G401 (cell line): ENCODE data around the gene CREBBP. TPM values are rescaled to one million over a fixed set of nuclear protein-coding genes. Genes with fewer than 3 reads are reported as not detected.
"Not testable (repeated sequence)": the region's sequence is repeated elsewhere in the genome, so short reads cannot be mapped to it uniquely, and the experiment has no call there.

Experiments
- DNase-seq: peaks from one replicate; pipeline ENCODE4 v3.0.0-alpha.2; 2015; ENCODE audit warnings: low spot score
- in situ Hi-C: cut with HindIII; loops from 2 replicates; pipeline ENCODE4 v1.10.0; 2016; ENCODE audit warnings: low sequenced_read_pairs, mixed read lengths
- total RNA-seq: library from RNA; depleted of rRNA; stranded (reverse); fragments of >200 nt; shearing (Covaris generic); gene quantifications from 2 replicates; pipeline ENCODE4 v1.2.3, GENCODE V29; 2014; rRNA removed

CREBBP gene
- 6.2 and 8.6 TPM in 2 replicates for total RNA-seq

DNA sequence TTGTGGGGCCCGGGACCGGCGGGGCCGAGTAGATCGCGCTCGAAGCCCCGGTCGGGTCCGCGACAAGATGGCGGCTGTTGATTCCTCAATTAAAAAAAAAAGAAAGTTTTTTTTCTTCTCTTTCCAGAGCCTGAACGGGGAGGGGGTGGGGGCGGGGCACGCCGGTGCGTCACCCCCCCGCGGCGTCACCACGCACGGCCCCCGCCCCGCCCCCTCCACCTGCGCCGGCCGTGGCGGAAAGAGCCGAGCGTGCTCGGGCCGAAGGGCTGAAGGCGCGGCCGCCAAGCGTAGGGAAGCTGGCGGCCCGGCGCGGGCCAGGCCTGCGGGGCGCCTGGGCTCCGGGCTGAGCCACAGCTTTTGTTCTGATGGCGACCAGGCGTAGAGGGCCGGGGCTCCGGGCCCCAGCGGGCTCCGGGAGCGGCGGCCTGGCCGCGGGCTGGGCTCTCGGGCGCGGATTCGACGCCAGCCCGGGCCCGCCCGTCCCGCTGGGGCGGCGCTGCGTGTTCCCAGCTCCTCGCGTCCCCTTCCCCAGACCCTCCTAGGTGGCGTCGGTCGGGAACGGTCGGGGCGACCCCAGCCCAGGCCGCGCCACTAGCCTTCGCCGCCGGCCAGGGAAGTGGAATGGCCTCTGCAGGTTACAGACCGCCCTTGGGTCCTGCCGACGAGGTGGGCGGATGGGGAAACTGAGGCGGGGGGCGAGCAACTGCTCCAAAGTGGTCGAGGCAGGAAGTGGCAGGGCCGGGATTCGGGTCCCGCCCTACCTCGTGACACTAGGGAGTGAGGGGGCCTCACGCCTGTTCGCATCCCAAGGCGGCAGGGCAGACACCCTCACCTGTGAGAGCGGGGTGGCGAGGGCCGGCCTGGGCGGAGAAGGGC is at the start of gene CREBBP:
Gene CREBBP, minus strand, starts transcription at position 91 of the 876 bp plus-strand sequence. CDS start 797 bp downstream, outside the sequence.
- in situ Hi-C loops: no loop called here
- DNase-seq: peak; percentile 87

DNA sequence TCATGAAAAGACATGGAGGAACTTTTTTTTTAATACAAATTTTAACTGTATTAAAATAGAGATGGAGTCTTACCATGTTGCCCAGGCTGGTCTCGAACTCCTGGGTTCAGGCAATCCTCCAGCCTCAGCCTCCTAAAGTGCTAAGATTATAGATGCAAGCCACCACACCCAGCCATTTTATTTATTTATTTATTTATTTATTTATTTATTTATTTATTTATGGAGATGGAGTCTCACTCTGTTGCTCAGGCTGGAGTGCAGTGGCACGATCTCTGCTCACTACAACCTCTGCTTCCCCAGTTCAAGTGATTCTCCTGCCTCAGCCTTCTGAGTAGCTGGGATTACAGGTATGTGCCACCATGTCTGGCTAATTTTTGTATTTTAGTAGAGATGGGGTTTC is 46.6 kb upstream of the CREBBP start:
- in situ Hi-C loops, DNase-seq: not testable (repeated sequence)

DNA sequence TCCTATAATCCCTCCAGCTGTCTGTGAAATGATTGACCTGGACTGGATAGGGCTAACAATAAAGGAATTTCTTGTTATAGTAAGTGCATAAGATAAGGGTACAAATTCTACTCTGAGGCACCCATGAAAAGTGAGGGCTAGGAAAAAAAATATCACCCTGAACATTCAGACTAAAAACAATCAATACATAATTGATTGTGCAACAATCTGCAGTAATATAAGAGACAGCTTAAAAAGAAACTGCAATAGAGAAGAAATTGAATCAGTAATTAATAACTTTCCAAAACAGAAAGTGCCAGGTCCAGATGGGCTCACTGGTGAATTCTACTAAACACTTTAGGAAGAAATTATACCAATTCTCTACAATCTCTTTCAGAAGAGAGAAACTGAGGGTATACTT is 44.2 kb upstream of the CREBBP start:
- DNase-seq: no peak
- in situ Hi-C loops: no loop called here

DNA sequence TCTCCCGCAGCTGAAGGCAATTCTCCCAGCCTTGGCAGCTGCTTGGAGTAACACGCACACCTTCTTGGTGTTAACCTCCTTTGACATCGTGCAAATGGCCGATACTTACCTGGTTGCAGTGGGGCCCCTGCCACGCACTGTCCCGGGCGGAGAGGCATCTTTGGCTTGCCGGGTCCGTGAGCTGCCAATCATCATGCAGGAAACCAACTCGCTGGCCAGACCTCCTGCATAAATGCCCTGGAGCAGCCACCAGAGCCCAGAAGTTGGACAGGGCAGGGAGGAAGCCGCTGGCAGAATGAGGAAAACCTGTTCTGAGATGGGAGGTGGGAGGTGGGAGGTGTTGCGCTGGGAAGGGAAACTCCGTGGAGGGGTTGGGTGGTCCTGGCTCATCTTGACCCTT is 41.7 kb upstream of the CREBBP start:
- DNase-seq: no peak
- in situ Hi-C loops: no loop called here

DNA sequence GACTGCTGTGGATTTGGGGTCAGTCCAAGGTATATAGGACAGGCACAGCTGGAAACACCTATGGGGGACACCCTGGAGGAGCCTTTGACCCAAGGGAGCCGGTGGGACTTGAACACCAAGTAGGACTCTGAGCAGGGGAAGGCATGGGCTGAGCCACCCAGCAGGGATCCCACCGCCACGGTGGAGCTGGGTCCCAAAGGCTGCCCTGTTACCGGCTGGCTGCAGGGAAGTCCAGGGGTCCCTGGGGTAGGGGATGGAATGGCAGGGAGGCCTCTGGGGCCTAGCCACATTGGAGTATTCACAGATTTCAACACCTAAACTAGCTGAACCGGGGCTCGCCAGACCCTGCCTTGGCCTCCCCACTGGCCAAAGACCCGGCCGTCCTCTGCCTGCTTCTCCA is 39.7 kb upstream of the CREBBP start:
- in situ Hi-C loops: no loop called here
- DNase-seq: no peak

DNA sequence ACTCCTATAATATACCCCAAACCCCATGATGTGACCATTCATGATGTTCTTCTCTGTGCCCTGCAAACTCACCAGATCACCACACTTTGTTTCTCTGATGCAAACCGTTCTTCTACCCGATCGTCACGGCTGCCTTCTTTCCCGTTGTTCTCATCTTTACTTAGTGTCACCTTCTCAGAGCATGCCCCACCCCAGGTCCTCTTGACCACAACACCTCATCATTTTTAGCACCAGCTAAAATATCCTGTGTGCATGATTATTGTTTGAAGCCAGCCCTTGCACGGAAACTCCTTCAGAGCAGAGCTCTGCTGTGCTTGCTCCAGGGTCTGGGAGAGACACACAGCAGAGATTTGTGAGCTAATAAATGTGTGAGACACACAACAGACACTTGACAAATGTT is 38.9 kb upstream of the CREBBP start:
- DNase-seq: no peak
- in situ Hi-C loops: no loop called here

DNA sequence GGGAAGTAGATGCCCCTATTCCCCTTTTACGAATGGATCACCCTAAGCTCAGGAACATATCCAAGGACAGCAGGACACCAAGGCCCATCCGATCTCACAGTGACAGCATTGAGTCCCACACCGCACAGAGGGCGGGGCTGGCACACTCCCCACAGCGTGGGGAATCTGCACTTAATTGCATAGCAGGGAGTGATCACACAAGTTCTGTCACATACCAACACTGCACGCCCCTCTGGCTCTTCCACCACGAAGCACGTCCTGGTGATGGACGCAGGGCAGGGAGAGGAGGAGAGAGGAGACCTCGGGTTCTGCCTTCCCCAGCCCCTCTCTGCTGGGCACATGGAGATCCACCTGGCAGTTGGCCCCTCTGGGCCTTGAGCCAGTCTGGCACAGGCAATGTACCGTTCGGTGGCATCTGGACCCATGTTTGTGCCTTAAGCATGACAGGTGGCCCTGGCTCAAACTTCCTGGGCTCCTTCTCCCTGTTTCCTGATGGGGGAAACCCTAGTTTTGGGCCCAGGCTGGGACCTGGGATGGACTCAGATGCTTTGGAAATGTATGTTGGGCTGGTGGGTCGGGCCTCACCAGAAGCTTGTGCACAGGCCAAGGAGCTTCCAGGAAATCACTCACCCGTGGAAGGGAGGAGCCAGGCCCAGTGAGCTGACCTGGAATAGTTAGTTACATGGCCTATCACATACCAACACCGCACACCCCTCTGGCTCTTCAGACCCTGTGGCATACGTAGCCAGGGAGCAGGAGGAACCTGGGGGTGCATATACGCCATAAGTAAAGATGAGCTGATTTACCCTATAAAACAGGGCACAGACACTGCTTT is 35.1 kb upstream of the CREBBP start:
- DNase-seq: no peak
- in situ Hi-C loops: no loop called here

DNA sequence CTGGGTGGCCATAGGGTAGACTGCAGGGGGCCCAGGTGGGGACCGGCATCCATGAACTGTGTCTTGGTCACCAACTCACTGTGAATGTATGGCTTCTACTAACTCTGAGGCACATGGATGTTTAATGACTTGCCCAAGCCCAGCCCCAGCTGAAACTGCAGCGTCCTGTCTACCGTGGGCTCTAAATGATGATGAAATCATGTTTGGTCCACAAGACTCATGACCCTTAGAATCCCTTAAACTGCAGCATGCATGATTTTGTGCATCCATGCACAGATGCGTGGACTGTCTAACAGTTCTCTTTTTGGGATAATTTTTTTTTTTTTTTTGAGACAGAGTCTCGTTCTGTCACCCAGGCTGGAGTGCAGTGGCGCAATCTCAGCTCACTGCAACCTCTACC is 32.4 kb upstream of the CREBBP start:
- no peak for DNase-seq
- in situ Hi-C loops: no loop called here

DNA sequence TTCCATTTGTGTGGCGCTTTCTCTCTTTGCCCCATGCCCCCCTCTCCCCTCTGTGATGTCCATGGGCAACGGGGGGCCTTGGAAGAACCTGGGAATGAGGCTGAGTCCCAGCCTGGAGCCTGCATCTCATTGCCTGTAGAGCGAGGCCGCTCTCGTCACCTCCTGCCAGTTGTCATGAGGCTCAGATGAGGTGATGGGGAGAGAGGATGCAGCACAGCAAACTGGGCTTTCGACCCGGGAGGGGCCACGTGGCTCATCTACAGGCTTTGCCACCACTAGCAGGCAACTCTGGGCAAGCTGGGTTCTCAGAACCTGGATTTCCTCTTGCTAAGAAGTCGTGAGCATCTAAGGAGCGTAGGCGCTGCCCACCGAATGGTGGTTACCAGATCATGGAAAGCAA is 31.9 kb upstream of the CREBBP start:
- no peak for DNase-seq
- in situ Hi-C loops: no loop called here

DNA sequence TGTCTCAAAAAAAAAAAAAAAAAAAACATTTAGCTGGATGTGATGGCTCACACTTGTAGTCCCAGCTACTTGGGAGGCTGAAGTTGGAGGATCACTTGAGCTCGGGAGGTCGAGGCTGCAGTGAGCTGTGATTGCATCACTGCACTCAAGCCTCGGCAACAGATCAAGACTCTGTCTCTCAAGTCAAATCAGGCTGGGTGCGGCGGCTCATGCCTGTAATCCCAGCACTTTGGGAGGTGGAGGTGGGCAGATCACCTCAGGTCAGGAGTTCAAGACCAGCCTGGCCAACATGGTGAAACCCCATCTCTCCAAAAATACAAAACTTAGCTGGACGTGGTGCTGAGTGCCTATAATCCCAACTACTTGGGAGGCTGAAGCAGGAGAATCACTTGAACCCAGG is 31.2 kb upstream of the CREBBP start:
- DNase-seq, in situ Hi-C loops: not testable (repeated sequence)

DNA sequence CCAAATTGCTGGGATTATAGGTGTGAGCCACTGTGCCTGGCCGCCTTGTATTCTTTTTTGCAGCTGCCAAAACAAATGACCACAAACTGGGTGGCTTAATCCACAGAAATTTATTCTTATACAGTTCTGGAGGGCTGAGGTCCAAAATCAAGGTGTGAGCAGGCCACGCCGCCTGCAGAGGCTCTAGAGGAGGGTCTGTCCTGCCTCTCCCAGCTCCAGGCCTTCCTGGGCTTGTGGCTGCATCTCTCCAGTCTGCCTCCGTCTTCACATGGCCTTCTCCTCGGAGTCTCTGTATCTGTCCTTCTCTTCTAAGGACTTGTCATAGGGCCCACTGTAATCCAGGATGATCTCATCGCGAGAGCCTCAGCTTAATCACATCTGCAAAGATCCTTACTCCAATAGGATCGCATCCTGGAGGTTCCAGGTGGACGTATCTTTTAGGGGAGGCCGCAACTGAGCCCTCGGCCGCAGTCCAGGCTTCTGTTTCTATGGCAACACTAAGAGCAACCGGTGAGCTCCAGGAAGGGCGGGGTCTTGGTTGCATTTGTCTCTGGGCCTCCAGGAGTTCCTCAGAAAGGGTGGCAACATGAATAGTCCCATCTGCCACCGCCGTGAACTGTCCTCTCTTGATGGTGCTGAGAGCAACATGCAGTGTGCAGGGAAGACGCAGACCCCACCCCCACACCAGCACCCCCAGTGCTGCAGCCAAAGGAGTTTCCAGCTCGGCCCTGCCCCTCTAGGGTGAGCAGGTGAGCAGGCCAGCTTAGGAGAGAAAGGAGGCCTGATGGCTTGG is 29.5 kb upstream of the CREBBP start:
- no peak for DNase-seq

DNA sequence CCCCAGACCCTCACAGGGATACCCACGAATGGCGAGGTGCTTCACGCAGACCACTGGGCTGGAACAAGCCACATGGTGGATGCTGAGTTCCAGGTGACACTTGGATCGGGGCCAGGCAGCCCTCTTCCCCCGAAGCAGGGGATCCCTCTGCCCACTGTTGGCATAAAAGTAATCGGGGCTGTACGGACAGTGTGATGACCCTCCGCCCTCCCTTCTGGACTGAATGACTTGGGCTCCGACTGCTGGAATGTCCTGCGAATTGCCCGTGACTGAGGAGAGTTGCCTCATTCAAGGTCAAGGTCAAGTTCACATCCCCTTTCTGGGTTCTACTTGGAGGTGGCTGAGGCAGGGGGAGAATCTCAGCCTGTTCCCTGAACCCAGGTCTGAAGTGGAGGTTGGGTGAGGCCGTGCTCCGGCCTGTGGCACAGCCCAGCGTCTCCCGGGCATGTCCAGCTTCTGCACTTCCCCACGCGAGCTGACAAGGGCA is 28.5 kb upstream of the CREBBP start:
- in situ Hi-C loops: no loop called here

More for the DNA sequence above, 29.5 kb upstream of the CREBBP start:
- in situ Hi-C loops: no loop called here

DNA sequence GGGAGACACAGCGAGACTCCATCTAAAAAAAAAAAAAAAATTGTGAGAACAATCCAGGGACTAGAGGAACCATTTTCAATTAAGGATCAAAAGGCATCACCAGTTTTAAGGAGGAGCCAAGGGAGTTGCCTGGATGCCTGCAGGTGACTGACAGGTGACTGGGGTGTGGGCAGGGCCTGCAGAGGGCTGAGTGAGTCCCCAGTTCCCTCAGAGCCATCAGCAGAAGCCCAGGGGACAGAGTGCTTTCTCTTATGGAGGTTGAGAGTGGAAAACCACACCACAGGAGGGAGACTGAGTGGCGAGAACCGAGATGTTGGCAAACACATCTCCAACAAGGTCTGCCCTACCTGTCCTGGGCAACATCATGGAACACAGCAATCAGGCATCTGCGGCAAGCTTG is 27.1 kb upstream of the CREBBP start:
- in situ Hi-C loops: no loop called here
- DNase-seq: no peak

More for the DNA sequence above, 28.5 kb upstream of the CREBBP start:
- no peak for DNase-seq

DNA sequence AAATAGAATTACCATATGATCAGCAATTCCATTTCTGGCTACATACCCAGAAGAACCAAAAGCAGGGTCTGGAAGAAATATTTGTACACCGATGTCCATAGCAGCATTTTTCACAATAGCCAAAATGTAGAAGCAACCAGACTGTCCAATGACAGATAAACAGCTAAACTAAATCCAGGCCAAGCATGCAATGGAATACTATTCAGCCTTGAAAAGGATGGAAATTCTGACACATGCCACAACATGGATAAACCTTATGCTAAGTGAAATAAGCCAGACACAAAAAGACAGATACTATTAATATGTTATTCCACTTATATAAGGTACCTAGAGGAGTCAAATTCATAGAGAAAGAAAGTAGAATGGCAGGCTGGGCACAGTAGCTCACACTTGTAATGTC is 25.9 kb upstream of the CREBBP start:
- in situ Hi-C loops: no loop called here
- no peak for DNase-seq

DNA sequence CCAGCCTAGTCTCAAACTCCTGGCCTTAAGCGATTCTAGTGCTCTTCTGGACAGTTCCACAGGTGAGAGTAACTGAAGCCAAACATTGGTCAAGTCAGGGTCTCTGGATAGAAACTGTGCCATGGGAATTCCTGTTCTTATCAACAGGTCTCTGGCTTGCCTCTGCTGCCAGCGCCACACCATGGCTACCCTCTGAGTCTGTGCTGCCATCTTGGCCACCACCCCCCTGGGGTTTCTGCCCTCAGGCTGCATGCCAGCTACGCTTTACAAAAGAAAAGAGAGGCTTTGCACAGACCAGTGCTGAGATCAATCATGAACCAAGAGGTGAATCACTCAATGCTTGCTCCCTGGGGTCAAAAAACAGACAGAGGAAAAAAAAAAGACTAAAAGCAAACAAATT is 24.4 kb upstream of the CREBBP start:
- in situ Hi-C loops: no loop called here
- no peak for DNase-seq

DNA sequence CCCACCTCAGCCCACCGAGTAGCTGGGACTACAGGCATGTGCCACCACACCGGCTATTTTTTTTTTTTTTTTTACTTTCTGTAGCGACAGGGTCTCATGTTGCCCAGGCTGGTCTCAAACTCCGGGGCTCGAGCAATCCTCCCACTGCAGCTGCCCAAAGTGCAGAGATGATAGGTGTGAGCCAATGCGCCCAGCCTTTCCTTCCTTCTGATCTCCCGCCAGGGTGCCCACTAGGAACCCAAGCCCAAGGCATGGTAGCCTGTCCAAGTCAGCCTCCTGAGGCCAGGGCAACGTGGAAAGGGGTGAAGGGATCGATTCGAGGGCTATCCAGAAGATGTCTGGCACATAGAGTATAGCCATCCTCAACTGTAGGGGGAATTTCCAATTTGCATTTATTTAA is 9.6 kb upstream of the CREBBP start:
- in situ Hi-C loops: no loop called here
- no peak for DNase-seq

DNA sequence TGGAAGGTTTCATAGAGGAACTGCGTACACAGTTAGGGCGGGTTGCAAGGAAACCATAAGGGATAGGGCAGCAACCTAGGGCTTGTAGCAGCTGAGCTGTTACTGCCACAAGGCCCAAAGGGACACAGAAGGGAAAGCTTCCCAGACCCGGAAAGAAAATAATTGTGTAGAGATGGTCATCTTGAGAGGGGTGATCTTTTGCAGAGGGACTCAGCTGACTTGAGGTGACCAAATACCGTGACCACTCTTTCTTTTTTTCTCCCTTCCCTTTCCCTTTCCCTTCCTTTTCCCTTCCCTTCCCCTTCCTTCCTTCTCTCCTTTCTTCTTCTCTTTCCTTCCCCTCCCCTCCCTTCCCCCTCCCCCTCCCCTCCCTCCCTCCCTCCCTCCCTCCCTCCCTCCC is 8.5 kb upstream of the CREBBP start:
- DNase-seq: no peak
- in situ Hi-C loops: no loop called here

DNA sequence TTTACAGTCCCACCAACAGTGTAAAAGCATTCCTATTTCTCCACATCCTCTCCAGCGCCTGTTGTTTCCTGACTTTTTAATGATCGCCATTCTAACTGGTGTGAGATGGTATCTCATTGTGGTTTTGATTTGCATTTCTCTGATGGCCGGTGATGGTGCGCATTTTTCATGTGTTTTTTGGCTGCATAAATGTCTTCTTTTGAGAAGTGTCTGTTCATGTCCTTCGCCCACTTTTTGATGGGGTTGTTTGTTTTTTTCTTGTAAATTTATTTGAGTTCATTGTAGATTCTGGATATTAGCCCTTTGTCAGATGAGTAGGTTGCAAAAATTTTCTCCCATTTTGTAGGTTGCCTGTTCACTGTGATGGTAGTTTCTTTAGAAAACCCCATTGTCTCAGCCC is 5.5 kb upstream of the CREBBP start:
- in situ Hi-C loops, DNase-seq: not testable (repeated sequence)

DNA sequence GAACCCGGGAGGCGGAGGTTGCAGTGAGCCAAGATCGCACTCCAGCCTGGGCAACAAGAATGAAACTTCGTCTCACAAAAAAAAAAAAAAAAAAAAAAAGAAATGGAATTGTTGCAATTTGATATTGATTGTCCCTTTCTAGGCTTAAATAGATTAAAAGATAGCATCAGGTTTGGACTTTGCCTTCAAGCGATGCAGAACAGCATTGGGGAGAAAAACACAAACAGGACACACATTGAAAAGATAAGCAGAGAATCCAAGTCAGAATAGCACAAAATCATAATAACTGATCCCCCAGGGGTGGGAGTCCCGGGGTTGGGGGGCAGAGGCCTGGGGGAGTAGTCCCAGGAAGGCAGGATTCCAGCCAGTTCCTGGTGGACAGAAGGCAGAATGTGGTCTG is 3.9 kb upstream of the CREBBP start:
- DNase-seq: no peak
- in situ Hi-C loops: no loop called here
